ENCODE data around the gene OR7G3.

- TF ChIP-seq CTCF (IDR thresholded peaks at IDR 0.05; ENCODE audit: low read length) (no peak), EZH2 (optimal IDR thresholded peaks at IDR 0.05; ENCODE audit: low read depth, low read length) (no peak)
These were observed 40.1 kb upstream of the OR7G3 start for GRCh38 chr19:9166846-9167245.

Measured in MM.1S (cell line).